Body of pancreas (tissue), 4 donors: Measurements from ENCODE around the gene RPTOR.

Experiments
- POLR2A ChIP-seq, 3 donors: fragments of 450-650 bp; IDR thresholded peaks; one replicate each; pipeline ENCODE4 v1.6.1; 2016; ENCODE audit warnings: antibody characterized with exemption in 3 of 3, mild to moderate bottlenecking in 2 of 3
- TF ChIP-seq, protein P1 (sequence below), 7 experiments: fragments of 450-650 bp in 4 of 7; fragments of 200-600 bp in 3 of 7; sonication (generic) in 3 of 7; IDR thresholded peaks; one replicate each; pipeline ENCODE4 v1.5.1; 2016 to 2019; ENCODE audit warnings: antibody characterized with exemption in 7 of 7

GRCh38 chr17:80921741-80922579, 377.3 kb downstream of the RPTOR start:
- TF ChIP-seq POLR2A (IDR thresholded peaks at IDR 0.05), result no peak
- TF ChIP-seq, protein P1, sequence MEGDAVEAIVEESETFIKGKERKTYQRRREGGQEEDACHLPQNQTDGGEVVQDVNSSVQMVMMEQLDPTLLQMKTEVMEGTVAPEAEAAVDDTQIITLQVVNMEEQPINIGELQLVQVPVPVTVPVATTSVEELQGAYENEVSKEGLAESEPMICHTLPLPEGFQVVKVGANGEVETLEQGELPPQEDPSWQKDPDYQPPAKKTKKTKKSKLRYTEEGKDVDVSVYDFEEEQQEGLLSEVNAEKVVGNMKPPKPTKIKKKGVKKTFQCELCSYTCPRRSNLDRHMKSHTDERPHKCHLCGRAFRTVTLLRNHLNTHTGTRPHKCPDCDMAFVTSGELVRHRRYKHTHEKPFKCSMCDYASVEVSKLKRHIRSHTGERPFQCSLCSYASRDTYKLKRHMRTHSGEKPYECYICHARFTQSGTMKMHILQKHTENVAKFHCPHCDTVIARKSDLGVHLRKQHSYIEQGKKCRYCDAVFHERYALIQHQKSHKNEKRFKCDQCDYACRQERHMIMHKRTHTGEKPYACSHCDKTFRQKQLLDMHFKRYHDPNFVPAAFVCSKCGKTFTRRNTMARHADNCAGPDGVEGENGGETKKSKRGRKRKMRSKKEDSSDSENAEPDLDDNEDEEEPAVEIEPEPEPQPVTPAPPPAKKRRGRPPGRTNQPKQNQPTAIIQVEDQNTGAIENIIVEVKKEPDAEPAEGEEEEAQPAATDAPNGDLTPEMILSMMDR (IDR thresholded peaks at IDR 0.05), result no peak
